Measurements from ENCODE around the gene FLYWCH1.

Gene FLYWCH1

GRCh38 chr16:2948807-2949704 is 37.3 kb downstream of the FLYWCH1 start:
- ATAC-seq, result no peak

More at GRCh38 chr16:2948807-2949704, 37.3 kb downstream of the FLYWCH1 start:
- no peak for TF ChIP-seq CSRNP3 (CRISPR knock-in tag; IDR thresholded peaks at IDR 0.05)
- no peak for TF ChIP-seq GLIS3 (CRISPR knock-in tag; IDR thresholded peaks at IDR 0.05)
- TF ChIP-seq POU6F1 (CRISPR knock-in tag; IDR thresholded peaks at IDR 0.05; ENCODE audit: borderline replicate concordance, low read depth), result no peak
- no peak for TF ChIP-seq TSHZ2 (CRISPR knock-in tag; IDR thresholded peaks at IDR 0.05)
- TF ChIP-seq TOX (CRISPR knock-in tag; IDR thresholded peaks at IDR 0.05; ENCODE audit: borderline replicate concordance), result no peak
- TF ChIP-seq ISL1 (CRISPR knock-in tag; IDR thresholded peaks at IDR 0.05), result no peak
- no peak for TF ChIP-seq BACH2 (CRISPR knock-in tag; IDR thresholded peaks at IDR 0.05; ENCODE audit: borderline replicate concordance)
- TF ChIP-seq ZC3H10 (CRISPR knock-in tag; IDR thresholded peaks at IDR 0.05), result no peak
- no peak for TF ChIP-seq ZFP3 (CRISPR knock-in tag; IDR thresholded peaks at IDR 0.05)
- no peak for TF ChIP-seq CREB5 (CRISPR knock-in tag; IDR thresholded peaks at IDR 0.05; ENCODE audit: low read depth)
- no peak for TF ChIP-seq SNAI2 (CRISPR knock-in tag; IDR thresholded peaks at IDR 0.05)
- TF ChIP-seq ZFP30 (CRISPR knock-in tag; IDR thresholded peaks at IDR 0.05), result no peak
- TF ChIP-seq CSDC2 (CRISPR knock-in tag; IDR thresholded peaks at IDR 0.05), result no peak
- no peak for TF ChIP-seq ARNTL (CRISPR knock-in tag; IDR thresholded peaks at IDR 0.05; ENCODE audit: borderline replicate concordance, low read depth)
- no peak for TF ChIP-seq ZNF8 (CRISPR knock-in tag; IDR thresholded peaks at IDR 0.05)
- TF ChIP-seq OSR1 (CRISPR knock-in tag; IDR thresholded peaks at IDR 0.05), result no peak
- no peak for TF ChIP-seq PATZ1 (CRISPR knock-in tag; IDR thresholded peaks at IDR 0.05; ENCODE audit: borderline replicate concordance)
- no peak for TF ChIP-seq ZNF70 (CRISPR knock-in tag; IDR thresholded peaks at IDR 0.05)
